Measurements from ENCODE around the gene ZNF354C. TPM values are rescaled to one million over a fixed set of nuclear protein-coding genes. Genes with fewer than 3 reads are reported as not detected.

Gene ZNF354C
- total RNA-seq, 1 donor from 2014 or later: 29.8 TPM

DNA sequence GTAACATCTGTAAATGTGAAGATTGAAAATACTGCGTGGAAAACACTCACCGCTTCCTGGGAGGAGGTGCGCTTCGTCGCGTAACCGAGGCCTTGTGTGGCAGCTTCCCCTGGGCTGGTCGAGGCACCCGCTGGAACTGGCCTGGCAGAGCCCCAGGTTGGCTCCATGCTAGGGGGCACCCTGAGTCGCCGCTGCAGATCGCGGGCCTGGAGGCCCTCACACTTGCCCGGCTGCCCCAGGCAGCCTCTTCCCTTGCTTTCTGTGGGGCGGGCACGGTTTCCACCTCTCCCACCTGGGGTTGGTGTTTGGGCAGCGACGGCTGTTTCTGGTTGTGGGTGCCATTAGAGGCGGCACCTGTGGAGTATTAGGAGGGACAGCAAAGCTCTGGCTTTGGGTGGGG, 852 bp downstream of the ZNF354C start:
- H3K27ac ChIP-seq: no peak overlapping the region
- H4K20me1 ChIP-seq (ENCODE audit: low read depth): no peaks in the 10 kb centered on the region
- no peak overlapping the region for H2AFZ ChIP-seq (replicated peaks)
- peak overlapping the region; percentile 60 for H3K4me3 ChIP-seq
- peaks cover 6% of the 10 kb centered on the region for H3K79me2 ChIP-seq (ENCODE audit: low read depth)
- Mint-ChIP-seq H3K27ac (no peak overlapping the region), H3K36me3 (peaks cover 41% of the 10 kb centered on the region), H3K4me3 (peak overlapping the region; percentile 91), H3K4me1 (peaks cover 3% of the 10 kb centered on the region), H3K9me3 (peaks cover 66% of the 10 kb centered on the region), H3K27me3 (ENCODE audit: insufficient read depth, low read depth) (peaks cover 9% of the 10 kb centered on the region)
- peaks cover 6% of the 10 kb centered on the region for H3K4me1 ChIP-seq
- H3F3A ChIP-seq (ENCODE audit: low read depth): peaks cover 5% of the 10 kb centered on the region
- peaks cover 13% of the 10 kb centered on the region for H3K27me3 ChIP-seq
- no peak for DNase-seq (ENCODE audit: low spot score)
- no peak for TF ChIP-seq EZH2 (IDR thresholded peaks at IDR 0.05)
- no peak for TF ChIP-seq EZH2phosphoT487 (IDR thresholded peaks at IDR 0.05)
- TF ChIP-seq, protein P1, sequence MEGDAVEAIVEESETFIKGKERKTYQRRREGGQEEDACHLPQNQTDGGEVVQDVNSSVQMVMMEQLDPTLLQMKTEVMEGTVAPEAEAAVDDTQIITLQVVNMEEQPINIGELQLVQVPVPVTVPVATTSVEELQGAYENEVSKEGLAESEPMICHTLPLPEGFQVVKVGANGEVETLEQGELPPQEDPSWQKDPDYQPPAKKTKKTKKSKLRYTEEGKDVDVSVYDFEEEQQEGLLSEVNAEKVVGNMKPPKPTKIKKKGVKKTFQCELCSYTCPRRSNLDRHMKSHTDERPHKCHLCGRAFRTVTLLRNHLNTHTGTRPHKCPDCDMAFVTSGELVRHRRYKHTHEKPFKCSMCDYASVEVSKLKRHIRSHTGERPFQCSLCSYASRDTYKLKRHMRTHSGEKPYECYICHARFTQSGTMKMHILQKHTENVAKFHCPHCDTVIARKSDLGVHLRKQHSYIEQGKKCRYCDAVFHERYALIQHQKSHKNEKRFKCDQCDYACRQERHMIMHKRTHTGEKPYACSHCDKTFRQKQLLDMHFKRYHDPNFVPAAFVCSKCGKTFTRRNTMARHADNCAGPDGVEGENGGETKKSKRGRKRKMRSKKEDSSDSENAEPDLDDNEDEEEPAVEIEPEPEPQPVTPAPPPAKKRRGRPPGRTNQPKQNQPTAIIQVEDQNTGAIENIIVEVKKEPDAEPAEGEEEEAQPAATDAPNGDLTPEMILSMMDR (IDR thresholded peaks at IDR 0.05): no peak
- peak overlapping the region; percentile 78 for H3K4me2 ChIP-seq
- H3K36me3 ChIP-seq: peaks cover 5% of the 10 kb centered on the region
- H3K9me3 ChIP-seq (ENCODE audit: low read depth): peaks cover 14% of the 10 kb centered on the region
- peak overlapping the region; percentile 33 for H3K9ac ChIP-seq

DNA sequence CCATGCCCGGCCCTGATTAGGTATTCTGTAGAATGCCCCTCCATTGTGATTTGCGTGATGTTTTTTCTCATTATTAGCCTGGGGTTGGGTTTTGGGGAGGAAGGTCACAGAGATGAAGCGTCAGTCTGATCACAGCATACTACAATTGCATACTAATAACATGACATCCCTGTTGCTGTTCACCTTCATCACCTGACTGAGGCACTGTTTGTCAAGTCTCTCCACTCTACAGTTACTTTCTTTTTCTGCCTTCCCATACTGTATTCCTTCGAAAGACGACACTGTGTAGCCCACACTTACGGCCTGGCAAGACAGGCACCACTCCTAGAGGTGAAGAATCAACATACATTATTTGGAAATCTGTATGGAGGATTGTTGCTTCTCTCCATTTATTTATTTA, 5.5 kb downstream of the ZNF354C start:
- Mint-ChIP-seq H3K4me3 (no peak overlapping the region), H3K9me3 (peaks cover 87% of the 10 kb centered on the region), H3K36me3 (peaks cover 79% of the 10 kb centered on the region), H3K27ac (no peak overlapping the region), H3K4me1 (peaks cover 3% of the 10 kb centered on the region), H3K27me3 (ENCODE audit: insufficient read depth, low read depth) (peaks cover 7% of the 10 kb centered on the region)
- Histone ChIP-seq H3K9ac (no peak overlapping the region), H4K20me1 (ENCODE audit: low read depth) (no peaks in the 10 kb centered on the region), H3K4me3 (no peak overlapping the region), H3K4me1 (peaks cover 5% of the 10 kb centered on the region), H3K36me3 (peaks cover 16% of the 10 kb centered on the region), H3F3A (ENCODE audit: low read depth) (no peaks in the 10 kb centered on the region), H3K9me3 (ENCODE audit: low read depth) (peaks cover 11% of the 10 kb centered on the region), H3K4me2 (no peak overlapping the region), H3K27me3 (no peaks in the 10 kb centered on the region), H3K79me2 (ENCODE audit: low read depth) (peaks cover 5% of the 10 kb centered on the region), H3K27ac (no peak overlapping the region), H2AFZ (replicated peaks) (no peak overlapping the region)
- TF ChIP-seq EZH2phosphoT487 (IDR thresholded peaks at IDR 0.05) (no peak), EZH2 (IDR thresholded peaks at IDR 0.05) (no peak)
- TF ChIP-seq, protein P1 (IDR thresholded peaks at IDR 0.05): no peak
- no peak for DNase-seq (ENCODE audit: low spot score)

DNA sequence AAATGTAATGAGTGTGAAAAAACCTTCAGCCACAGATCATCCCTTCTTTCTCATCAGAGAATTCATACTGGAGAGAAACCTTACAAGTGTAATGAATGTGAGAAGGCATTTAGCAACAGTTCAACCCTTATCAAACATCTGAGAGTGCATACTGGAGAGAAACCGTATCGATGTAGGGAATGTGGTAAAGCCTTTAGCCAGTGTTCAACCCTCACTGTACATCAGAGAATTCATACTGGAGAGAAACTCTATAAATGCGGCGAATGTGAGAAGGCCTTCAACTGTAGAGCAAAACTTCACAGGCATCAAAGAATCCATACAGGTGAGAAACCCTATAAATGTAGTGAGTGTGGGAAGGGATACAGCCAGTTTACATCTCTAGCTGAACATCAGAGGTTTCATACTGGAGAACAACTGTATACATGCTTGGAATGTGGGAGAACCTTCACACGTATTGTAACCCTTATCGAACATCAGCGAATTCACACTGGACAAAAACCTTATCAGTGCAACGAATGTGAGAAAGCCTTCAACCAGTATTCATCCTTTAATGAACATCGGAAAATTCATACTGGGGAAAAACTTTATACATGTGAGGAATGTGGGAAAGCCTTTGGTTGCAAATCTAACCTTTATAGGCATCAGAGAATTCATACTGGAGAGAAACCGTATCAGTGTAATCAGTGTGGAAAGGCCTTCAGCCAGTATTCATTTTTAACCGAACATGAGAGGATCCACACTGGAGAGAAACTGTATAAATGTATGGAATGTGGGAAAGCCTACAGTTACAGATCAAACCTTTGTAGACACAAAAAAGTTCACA, 19.2 kb downstream of the ZNF354C start:
- Histone ChIP-seq H3K4me1 (no peaks in the 10 kb centered on the region), H3K4me3 (no peak overlapping the region), H3K27me3 (no peaks in the 10 kb centered on the region), H3K9ac (no peak overlapping the region), H4K20me1 (ENCODE audit: low read depth) (no peaks in the 10 kb centered on the region), H3F3A (ENCODE audit: low read depth) (no peaks in the 10 kb centered on the region), H2AFZ (replicated peaks) (no peak overlapping the region), H3K27ac (no peak overlapping the region), H3K79me2 (ENCODE audit: low read depth) (no peaks in the 10 kb centered on the region), H3K4me2 (no peak overlapping the region), H3K9me3 (ENCODE audit: low read depth) (peaks cover 68% of the 10 kb centered on the region), H3K36me3 (peaks cover 38% of the 10 kb centered on the region)
- H3K27me3 Mint-ChIP-seq (ENCODE audit: insufficient read depth, low read depth): peaks cover 2% of the 10 kb centered on the region
- peaks cover 79% of the 10 kb centered on the region for H3K36me3 Mint-ChIP-seq
- peaks cover 77% of the 10 kb centered on the region for H3K9me3 Mint-ChIP-seq
- no peak for DNase-seq (ENCODE audit: low spot score)
- no peak overlapping the region for H3K27ac Mint-ChIP-seq
- H3K4me3 Mint-ChIP-seq: no peak overlapping the region
- TF ChIP-seq EZH2 (IDR thresholded peaks at IDR 0.05) (no peak), EZH2phosphoT487 (IDR thresholded peaks at IDR 0.05) (no peak)
- TF ChIP-seq, protein P1 (IDR thresholded peaks at IDR 0.05): no peak
- H3K4me1 Mint-ChIP-seq: no peaks in the 10 kb centered on the region

All from neural progenitor cell (in vitro differentiated cells).